GM23338 (cell line): ENCODE data around the gene RSPH1. TPM values are rescaled to one million over a fixed set of nuclear protein-coding genes. Genes with fewer than 3 reads are reported as not detected.

Experiments used
- ATAC-seq: fragments of 200-7000 bp; cut with Tn5 transposase; 3 replicates; pipeline ENCODE4 v1.9.1; 2020
- DNase-seq: peaks from one replicate; pipeline ENCODE4 v3.0.0-alpha.2; 2015; ENCODE audit warnings: low spot score
- H2AFZ ChIP-seq: fragments of 200-600 bp; sonication (generic); 2 replicates; pipeline ENCODE4 v1.8.0; 2016; ENCODE audit warnings: antibody characterized with exemption, mild to moderate bottlenecking, moderate library complexity
- H3F3A ChIP-seq: fragments of 200-600 bp; sonication (generic); replicated peaks from 2 replicates; pipeline ENCODE4 v1.8.0; 2017; ENCODE audit warnings: antibody characterized with exemption, mixed run types, low read depth
- H3K27ac ChIP-seq: fragments of 200-600 bp; sonication (generic); 2 replicates; pipeline ENCODE4 v1.6.1; 2016; ENCODE audit warnings: low read depth
- H3K27me3 ChIP-seq: fragments of 200-600 bp; sonication (generic); 2 replicates; pipeline ENCODE4 v1.8.0; 2016; ENCODE audit warnings: mild to moderate bottlenecking, mixed run types, moderate library complexity; ENCODE audit not compliant: insufficient read depth
- H3K36me3 ChIP-seq: fragments of 200-600 bp; sonication (generic); 2 replicates; pipeline ENCODE4 v1.8.0; 2016; ENCODE audit warnings: mild to moderate bottlenecking; ENCODE audit not compliant: insufficient read depth
- H3K4me1 ChIP-seq: fragments of 200-600 bp; sonication (generic); 2 replicates; pipeline ENCODE4 v1.8.0; 2016; ENCODE audit warnings: mild to moderate bottlenecking, moderate library complexity; ENCODE audit not compliant: insufficient read depth
- H3K4me2 ChIP-seq: fragments of 200-600 bp; sonication (generic); 2 replicates; pipeline ENCODE4 v1.7.1; 2017; ENCODE audit warnings: mixed run types
- H3K4me3 ChIP-seq: fragments of 200-600 bp; sonication (generic); 2 replicates; pipeline ENCODE4 v1.6.1; 2016; ENCODE audit warnings: mixed run types
- H3K79me2 ChIP-seq: fragments of 200-600 bp; sonication (generic); replicated peaks from 2 replicates; pipeline ENCODE4 v1.8.0; 2017; ENCODE audit warnings: mild to moderate bottlenecking; ENCODE audit not compliant: insufficient read depth
- H3K9me2 ChIP-seq: fragments of 200-600 bp; sonication (generic); 2 replicates; pipeline ENCODE4 v1.8.0; 2017; ENCODE audit not compliant: insufficient read depth
- H4K20me1 ChIP-seq: fragments of 200-600 bp; sonication (generic); replicated peaks from 2 replicates; pipeline ENCODE4 v1.8.0; 2017; ENCODE audit warnings: mild to moderate bottlenecking; ENCODE audit not compliant: insufficient read depth
- H3K27ac Mint-ChIP-seq: 2 replicates; pipeline ENCODE4 v1.8.0; 2020; ENCODE audit warnings: inconsistent platforms, mild to moderate bottlenecking, moderate library complexity, mixed read lengths
- H3K27me3 Mint-ChIP-seq: 3 replicates; pipeline ENCODE4 v1.8.0; 2022; ENCODE audit warnings: low read depth, mild to moderate bottlenecking, moderate library complexity, mixed read lengths, inconsistent platforms; ENCODE audit not compliant: insufficient read depth, poor library complexity
- H3K36me3 Mint-ChIP-seq: 3 replicates; pipeline ENCODE4 v1.8.0; 2021; ENCODE audit warnings: low read depth, mild to moderate bottlenecking, inconsistent platforms, moderate library complexity, mixed read lengths
- H3K4me1 Mint-ChIP-seq: 3 replicates; pipeline ENCODE4 v1.8.0; 2020; ENCODE audit warnings: mild to moderate bottlenecking, inconsistent platforms, mixed read lengths
- H3K4me3 Mint-ChIP-seq: 3 replicates; pipeline ENCODE4 v1.8.0; 2021; ENCODE audit warnings: moderate library complexity, mild to moderate bottlenecking, inconsistent platforms, mixed read lengths
- H3K9me3 Mint-ChIP-seq: 3 replicates; pipeline ENCODE4 v1.8.0; 2020; ENCODE audit warnings: moderate library complexity, mild to moderate bottlenecking, inconsistent platforms, mixed read lengths
- EZH2phosphoT487 ChIP-seq: fragments of 200-600 bp; sonication (generic); IDR thresholded peaks from one replicate; pipeline ENCODE4 v1.8.1; 2018; ENCODE audit warnings: antibody characterized with exemption; ENCODE audit not compliant: unreplicated experiment
- JUNB ChIP-seq: IDR thresholded peaks from one replicate; pipeline ENCODE4 v1.6.1; 2016; ENCODE audit warnings: antibody characterized with exemption; ENCODE audit not compliant: unreplicated experiment
- REST ChIP-seq: IDR thresholded peaks from one replicate; pipeline ENCODE4 v1.6.1; 2018; ENCODE audit warnings: antibody characterized with exemption; ENCODE audit not compliant: unreplicated experiment
- STAT1 ChIP-seq: IDR thresholded peaks from one replicate; pipeline ENCODE4 v1.6.1; 2016; ENCODE audit warnings: antibody characterized with exemption; ENCODE audit not compliant: unreplicated experiment
- ZNF114 ChIP-seq: fragments of 250-450 bp; sonication (Bioruptor Pico); IDR thresholded peaks from 2 replicates; pipeline ENCODE4 v1.5.0; 2020; ENCODE audit warnings: mild to moderate bottlenecking, moderate library complexity
- ZNF331 ChIP-seq: fragments of 250-450 bp; sonication (Bioruptor Pico); IDR thresholded peaks from 2 replicates; pipeline ENCODE4 v1.5.0; 2020; ENCODE audit warnings: low read depth, mild to moderate bottlenecking, moderate library complexity
- ZNF462 ChIP-seq: fragments of 250-450 bp; sonication (Bioruptor Pico); IDR thresholded peaks from 2 replicates; pipeline ENCODE4 v1.5.0; 2020; ENCODE audit warnings: mild to moderate bottlenecking, moderate library complexity
- polyA plus RNA-seq: library from polyadenylated mRNA; unstranded; fragments of >200 nt; fragmentation: Nextera tagmentation; extraction: Ambion mirVana; gene quantifications from 2 replicates; pipeline ENCODE4 v1.2.1, GENCODE V29; 2016
- total RNA-seq: library from RNA; depleted of rRNA; stranded (reverse); fragments of >200 nt; shearing (Covaris generic); gene quantifications from 2 replicates; pipeline ENCODE4 v1.2.3, GENCODE V29; 2014
- TF ChIP-seq, protein P1 (sequence below), 2 experiments: fragments of 200-600 bp in 1 of 2; sonication (generic) in 1 of 2; conservative IDR thresholded peaks; 2 replicates each; pipeline versions ENCODE4 v1.5.1 to v1.6.1; 2016 to 2017; ENCODE audit warnings: antibody characterized with exemption in 2 of 2, low read depth in 2 of 2, mild to moderate bottlenecking in 2 of 2, moderate library complexity in 1 of 2

RSPH1 gene
- total and polyA plus RNA-seq, 2 experiments from 2014 or later: 0.23 TPM; not detected in 1

DNA sequence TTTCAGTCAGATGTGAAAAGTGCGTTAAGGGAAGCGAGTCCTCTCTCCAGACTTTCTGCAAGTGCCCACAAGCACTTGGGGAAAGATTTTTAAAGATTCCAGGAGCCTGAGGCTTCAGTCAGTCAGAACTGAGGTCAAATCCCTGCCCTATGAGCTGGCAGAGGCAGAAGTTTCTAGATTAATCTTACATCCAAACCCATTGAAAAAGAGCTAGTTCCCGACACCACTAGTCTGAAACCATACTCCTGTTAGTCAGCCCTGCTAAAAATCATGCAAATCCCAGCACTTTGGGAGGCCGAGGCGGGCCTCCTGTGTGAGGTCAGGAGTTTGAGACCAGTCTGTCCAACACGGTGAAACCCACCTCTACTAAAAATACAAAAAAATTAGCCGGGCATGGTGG, 21.0 kb downstream of the RSPH1 start (continued):
- TF ChIP-seq ZNF114 (CRISPR knock-in tag) (no peak), REST (no peak), ZNF331 (CRISPR knock-in tag) (no peak), JUNB (no peak)
- TF ChIP-seq, protein P1, sequence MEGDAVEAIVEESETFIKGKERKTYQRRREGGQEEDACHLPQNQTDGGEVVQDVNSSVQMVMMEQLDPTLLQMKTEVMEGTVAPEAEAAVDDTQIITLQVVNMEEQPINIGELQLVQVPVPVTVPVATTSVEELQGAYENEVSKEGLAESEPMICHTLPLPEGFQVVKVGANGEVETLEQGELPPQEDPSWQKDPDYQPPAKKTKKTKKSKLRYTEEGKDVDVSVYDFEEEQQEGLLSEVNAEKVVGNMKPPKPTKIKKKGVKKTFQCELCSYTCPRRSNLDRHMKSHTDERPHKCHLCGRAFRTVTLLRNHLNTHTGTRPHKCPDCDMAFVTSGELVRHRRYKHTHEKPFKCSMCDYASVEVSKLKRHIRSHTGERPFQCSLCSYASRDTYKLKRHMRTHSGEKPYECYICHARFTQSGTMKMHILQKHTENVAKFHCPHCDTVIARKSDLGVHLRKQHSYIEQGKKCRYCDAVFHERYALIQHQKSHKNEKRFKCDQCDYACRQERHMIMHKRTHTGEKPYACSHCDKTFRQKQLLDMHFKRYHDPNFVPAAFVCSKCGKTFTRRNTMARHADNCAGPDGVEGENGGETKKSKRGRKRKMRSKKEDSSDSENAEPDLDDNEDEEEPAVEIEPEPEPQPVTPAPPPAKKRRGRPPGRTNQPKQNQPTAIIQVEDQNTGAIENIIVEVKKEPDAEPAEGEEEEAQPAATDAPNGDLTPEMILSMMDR (conservative IDR thresholded peaks at IDR 0.05; ENCODE audit: low read depth in 2 of 2): no peak

- Histone ChIP-seq H3K4me2 (no peak overlapping the region), H3F3A (no peaks in the 10 kb centered on the region), H3K4me3 (no peak overlapping the region), H3K27me3 (no peaks in the 10 kb centered on the region), H4K20me1 (no peaks in the 10 kb centered on the region), H3K4me1 (no peaks in the 10 kb centered on the region; the same call in 1 of the 2 replicates), H3K79me2 (no peaks in the 10 kb centered on the region), H3K27ac (no peak overlapping the region), H3K9me2 (no peaks in the 10 kb centered on the region), H3K36me3 (no peaks in the 10 kb centered on the region), H2AFZ (peak overlapping the region; percentile 52; the same call in 1 of the 2 replicates)
- no peaks in the 10 kb centered on the region for H3K36me3 Mint-ChIP-seq
- H3K9me3 Mint-ChIP-seq: no peaks in the 10 kb centered on the region
- H3K4me1 Mint-ChIP-seq: peaks cover 16% of the 10 kb centered on the region
- ATAC-seq (peak; percentile 70), DNase-seq (peak; percentile 67)
- peak overlapping the region; percentile 8; the same call in 1 of the 2 replicates for H3K27ac Mint-ChIP-seq
- TF ChIP-seq, protein P1 (conservative IDR thresholded peaks at IDR 0.05; ENCODE audit: low read depth in 2 of 2): no peak
- no peak for TF ChIP-seq STAT1
- TF ChIP-seq ZNF114 (CRISPR knock-in tag): no peak
- no peak for TF ChIP-seq ZNF462 (CRISPR knock-in tag)
- no peak for TF ChIP-seq EZH2phosphoT487
- peaks cover 6% of the 10 kb centered on the region for H3K27me3 Mint-ChIP-seq
- H3K4me3 Mint-ChIP-seq: no peak overlapping the region; the same call in 2 of the 3 replicates
Measured at GRCh38 chr21:42474043-42474831, 21.8 kb downstream of the RSPH1 start.
